ENCODE measurements around the gene FGF12.

The FGF12 gene

DNA sequence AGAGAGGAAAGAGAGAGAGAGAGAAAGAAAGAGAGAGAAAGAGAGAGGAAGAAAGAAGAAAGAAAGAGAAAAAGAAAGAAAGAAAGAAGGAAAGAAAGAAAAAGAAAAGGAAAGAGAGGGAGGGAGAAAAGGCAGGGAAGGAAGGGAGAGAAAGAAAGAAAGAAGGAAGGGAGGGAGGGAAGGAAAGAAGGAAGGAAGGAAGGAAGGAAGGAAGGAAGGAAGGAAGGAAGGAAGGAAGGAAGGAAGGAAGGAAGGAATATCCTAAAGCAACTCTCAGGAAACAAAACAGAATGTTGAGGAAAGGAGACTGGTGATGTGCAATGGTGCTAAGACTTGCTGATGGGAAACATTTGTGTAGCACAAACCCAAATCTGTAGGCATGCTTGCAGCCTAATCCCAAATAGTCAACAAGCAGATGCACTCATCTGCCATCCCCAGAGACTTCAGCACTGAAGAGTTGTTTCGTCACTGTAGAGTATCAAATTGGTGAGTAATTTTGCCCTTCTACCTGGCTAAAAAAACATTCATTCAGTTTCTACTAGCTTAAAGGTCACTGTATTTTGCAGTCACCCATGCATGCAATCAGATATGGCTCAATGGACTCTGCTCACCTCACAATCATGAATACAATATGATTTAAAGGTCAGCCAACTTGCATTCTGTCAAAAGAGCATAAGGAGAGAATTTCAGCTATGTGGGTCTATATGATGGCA is 480.3 kb downstream of the FGF12 start:
- no peak for DNase-seq

DNA sequence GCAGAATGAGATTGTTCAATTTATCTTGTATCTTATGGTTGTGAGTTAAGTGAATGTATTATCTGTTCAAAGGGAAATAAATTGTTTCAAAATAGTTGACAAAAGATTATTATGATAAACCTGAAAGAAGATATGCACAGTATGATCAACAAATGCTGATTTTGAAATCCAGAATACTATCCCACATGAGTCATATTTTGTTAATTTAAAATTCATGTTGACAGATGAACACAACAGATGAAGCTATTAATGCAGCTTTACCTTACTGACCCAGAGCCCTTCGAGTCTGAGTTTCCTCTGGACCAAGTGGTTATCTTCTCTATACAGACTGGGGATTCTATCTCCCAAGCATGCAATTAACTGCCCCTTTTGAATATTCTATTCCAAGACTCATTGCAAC is 482.8 kb downstream of the FGF12 start:
- no peak for DNase-seq

DNA sequence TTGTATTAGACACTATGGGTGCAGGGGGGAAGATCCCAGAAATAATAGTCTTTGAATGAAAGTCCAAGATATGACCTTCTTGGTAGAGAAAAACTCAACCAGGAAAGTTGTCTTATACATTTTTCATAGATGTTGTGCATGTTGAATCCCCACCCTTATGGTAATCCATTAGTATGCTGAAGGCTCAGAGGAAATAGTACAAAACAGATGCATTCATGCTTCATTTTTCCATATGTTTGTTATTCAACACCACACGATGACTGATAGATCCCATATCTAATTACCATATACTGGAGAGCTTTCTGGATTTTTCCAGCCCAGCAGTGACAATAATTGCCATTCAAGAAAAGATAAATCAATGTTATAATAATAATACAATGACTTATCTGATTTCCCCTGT is 487.4 kb downstream of the FGF12 start:
- no peak for DNase-seq

DNA sequence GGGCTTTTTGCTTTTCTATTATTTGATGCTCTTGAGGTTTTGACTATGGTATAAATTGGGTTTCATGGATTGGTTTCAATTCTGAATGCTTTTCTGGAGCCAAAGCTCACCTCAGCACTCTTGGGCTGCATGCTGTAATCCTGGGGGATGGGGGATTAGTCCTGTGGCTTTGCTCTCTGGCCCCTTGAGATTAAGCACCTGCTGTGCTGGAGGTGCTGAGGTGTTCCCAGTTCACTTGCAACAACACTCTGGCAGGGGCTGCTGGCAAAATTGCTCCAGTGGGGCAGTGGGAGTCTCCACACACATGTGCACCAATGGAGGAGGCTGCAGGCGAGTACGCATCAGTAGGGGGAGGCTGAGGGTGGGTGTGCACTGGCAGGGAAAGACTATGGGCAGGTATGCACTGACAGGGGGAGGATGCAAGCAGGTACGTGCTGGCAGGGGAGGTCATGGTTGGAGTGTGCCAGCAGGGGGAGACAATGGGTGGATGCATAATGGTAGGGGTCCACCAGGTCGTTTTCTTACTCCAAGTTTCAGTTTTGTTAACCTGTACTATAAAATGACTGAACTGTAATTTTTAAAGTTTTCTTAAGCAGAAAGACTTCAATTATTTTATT is 489.2 kb downstream of the FGF12 start:
- no peak for DNase-seq

DNA sequence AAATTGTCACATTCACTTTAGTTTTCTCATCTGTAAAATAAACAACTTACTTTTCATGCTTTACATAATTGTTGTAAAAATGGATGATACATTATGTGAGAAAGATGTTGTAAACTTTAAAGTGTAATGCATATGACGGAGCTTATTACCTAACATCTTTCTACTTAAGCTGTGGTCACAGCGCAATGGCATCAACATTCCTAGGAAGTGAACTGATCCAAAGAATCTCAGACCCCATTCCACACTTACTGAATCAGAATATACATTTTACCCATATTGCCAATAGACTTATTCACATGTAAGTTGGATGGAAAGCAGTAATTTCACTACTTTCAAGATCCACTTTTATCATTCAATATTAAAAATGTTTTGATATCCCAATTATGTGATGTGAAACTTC is 497.5 kb downstream of the FGF12 start:
- no peak for DNase-seq

DNA sequence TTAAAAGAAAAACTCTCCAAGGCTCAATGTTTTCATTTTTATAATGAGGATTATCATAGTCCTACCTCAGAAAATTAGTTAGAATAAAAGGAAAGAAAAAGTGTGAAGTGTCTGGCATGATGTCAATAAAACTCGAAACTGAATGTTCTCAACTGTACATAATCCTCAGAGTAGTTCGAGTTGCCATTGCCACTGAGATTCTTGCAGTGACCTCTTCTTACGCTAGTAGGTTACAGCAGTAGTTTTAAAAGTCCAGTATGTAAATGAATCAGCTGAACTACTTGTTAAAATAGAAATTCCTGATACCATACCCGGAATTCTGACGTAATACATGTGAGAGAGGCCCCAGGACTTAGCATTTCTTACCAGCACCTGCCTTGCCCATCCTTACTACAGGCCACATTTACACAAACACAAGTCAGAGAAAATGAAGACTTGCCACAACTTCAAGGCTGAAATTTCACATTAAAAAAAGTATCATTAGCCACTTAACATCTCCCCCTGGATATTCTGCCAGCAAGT is 502.6 kb downstream of the FGF12 start:
- no peak for DNase-seq

DNA sequence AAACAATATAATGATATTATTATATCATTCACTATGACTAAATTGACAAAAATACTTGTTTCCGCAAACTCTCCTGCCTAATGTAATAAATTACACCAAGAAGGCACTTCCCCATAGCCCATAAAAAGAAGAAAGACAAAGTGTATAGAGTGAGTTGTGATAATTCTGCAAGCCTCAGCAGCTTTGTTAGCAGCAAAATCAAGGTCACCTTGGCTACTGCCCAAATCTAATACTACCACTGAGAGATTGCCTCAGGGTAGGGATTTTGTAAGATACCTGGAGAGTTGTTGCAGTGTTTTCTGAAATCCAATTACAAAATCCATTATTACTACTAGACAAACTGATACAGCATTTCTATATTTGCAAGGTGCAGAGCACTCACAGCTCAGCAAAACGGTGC is 503.5 kb downstream of the FGF12 start:
- no peak for DNase-seq

DNA sequence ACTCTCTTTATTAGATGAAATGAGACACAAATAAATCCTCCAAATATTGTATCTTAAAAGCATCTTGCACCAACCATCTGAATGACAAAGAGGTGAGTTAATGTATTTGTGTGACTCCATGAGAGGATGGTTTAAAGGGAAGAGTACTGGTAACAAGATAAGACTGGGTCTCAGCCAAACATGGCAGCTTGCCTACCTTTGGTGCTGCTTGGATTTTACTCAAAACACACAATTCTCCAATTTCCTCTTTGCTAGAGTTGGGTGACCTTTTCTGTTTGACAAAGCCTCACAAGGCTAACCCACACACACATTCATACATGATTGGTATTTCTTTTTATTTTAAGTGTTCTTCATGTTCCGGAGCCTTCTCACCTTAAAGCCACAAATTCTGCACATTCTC is 506.4 kb downstream of the FGF12 start:
- no peak for DNase-seq

DNA sequence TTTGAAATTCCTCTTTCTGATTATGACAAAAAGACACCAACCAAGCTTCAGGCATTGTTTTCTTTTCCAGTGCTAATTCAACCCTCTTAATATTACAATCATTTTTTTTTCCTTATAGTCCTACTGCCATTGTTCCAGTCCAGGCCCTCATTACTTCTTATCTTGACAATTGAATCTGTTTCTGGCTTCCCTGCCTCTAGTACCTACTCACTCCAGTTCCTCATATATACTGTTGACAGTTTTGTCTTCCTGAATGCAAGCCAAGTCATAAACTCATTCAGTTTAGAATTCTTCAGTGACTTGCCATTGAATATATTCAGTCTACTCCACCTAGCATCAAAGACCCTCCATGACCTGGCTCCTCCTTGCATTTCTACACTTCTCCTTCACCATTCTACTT is 507.4 kb downstream of the FGF12 start:
- no peak for DNase-seq

DNA sequence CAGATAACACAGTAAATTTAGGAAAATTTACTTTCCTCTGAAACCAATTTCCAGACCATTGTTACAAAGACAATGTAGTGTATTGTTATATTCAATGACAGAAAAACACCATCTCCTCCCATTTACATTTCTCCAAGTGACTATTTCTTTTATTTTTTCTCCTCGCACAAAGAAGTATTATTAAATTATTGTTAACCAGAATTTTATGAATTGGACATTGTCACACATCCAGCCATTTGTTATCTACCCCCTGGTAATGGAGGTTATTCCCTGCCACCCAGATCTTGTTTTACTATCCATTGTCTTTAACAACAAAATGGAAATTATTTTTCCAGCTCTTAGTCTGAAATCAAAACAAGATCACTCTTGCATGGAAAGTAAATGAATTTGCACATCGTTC is 511.3 kb downstream of the FGF12 start:
- no peak for DNase-seq

DNA sequence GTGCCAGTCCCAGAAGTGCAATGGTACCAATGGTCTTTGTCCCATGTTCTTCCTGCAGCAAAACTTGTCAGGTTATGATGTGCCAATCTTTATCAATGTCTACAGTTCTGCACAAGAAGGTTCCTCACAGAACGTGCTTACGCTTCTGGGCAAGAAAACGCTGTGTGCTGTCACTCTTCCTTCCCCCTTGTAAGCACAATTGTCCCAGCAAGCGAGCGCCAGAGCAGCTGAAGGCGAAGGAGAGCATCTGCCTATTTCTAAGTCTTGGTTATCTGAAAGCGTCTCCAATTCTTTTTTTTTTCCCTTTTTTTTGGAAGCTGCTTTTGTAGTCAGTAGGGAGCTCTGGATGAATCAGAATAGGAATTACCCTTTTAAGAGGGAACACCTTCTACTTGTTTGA is 514.4 kb downstream of the FGF12 start:
- DNase-seq = no peak

DNA sequence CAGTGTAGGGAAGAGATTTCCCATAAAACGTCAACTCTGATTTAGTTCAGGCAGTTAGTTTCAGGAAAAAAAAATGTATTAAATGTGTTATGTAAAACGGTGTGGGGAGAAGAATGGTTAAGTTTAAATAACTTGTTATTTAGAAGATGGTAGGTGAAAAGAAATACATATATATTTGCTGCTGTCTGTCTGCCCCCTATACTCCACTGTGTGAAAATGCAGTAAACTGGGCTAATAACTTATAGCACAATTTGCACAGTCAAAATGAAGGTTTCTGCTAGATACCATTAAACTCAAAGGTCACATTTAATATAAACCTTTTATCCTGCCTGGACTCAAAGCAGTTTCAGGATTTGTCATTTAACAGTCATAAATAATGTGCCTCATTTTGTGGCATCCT is 515.0 kb downstream of the FGF12 start:
- no peak for DNase-seq

DNA sequence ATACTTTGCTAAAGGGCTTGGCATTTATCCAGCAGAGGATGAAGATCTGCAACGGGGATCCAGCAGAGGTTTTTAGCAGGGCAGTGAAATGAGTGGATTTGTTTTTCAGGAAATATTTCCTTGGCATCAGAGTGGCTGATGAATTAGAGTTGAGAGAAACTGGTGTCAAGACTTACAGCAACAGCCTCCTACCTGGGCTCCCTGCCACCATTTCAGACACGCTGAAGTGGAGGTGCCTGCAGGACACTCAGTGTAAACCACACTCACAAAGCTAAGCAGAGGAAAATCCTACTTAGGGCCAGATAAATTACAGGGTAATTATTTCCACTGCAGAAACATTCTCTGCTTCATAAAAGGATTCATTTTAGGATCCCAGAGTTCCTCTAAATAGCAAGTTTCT is 519.7 kb downstream of the FGF12 start:
- DNase-seq = no peak

DNA sequence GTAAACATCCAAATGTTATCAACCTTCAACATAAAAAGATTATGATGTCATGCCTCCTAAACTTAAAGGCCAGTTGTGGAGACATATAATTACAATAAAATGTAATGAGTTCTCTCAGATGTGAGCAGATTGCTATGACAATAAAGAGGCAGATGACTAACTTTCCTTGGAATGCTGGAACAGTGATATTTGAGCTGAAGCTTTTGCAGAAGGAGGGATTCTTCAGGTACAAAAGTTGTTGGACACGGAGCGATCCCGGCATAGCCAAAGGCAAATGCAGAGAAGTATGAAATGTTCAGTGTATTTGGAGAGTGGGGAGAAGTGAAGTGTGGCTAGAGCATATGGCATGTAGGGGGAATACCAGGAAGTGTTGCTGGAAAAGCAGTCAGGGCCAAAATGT is 520.1 kb downstream of the FGF12 start:
- no peak for DNase-seq

DNA sequence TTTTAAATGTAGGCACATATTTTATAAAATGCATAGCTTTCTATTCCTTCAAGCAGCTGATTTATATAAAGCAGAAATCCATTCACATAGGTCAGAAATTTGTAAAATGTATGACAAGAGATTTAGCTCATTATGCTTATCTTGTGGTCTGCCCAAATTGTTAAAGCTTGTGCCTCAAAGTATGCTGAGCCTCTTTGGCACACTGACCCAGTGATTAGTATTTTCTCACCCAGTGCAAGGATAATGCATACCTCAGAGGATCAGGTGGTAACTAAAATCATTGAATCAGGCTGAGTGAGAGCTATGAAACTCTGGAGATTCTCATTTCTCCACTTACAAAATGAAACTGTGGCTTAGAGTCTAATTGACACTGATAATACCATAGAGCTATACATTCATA is 533.3 kb downstream of the FGF12 start:
- DNase-seq = no peak

DNA sequence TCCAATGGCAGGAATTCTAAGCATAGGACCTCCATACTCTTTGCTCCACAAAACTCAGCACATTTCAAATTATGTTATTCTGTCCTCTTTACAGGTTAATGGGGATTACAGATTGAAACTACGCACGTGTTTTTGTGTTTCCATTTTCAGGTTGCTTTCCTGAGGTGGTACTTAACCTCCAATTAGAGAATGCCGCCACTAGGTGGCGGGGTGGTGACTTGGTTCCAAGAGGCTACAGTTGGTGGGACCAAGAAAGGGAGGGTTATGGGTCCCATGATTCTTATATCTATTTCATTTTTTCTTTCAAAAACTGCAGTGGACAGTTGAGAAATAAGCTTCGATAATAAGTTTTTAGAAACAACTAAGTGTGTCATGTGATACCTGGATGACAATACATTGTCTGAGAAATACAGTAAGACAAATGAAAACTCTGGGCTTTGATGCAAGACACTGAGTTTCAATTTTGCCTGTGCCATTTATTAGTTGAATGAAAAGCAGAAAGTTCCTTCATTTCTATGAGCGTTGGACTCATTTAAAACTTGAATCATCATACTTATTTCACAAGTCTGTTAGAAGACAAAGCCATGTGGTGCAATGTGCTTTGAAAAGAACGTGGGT is 539.0 kb downstream of the FGF12 start:
- peak; percentile 30 for DNase-seq

DNA sequence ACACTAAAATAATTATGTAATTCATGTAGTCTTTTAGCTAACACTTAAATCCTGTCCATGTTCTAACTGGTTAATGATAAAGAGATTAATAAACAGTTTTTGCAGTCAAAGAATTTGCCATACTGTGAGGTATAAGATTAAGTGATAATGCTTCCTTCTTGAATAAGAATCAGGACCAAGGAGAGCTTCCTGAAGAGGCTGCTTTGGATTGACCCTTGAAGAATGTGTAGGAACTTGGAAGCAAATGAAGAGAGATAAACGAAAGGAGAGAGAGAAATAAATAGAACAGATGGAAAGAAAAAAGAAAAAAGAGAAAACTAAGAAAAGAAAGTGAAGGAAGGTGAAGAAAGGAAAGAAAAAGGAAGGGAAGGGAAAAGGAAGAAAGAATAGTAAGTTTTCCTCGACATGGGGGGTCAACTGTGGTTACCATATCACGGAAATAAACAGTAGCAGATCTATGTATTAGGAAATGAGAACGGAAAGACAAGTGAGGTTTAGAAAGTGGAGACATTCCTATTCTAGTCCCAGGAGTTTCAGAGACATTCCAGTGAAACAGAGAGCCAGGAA is 539.8 kb downstream of the FGF12 start:
- DNase-seq = no peak

DNA sequence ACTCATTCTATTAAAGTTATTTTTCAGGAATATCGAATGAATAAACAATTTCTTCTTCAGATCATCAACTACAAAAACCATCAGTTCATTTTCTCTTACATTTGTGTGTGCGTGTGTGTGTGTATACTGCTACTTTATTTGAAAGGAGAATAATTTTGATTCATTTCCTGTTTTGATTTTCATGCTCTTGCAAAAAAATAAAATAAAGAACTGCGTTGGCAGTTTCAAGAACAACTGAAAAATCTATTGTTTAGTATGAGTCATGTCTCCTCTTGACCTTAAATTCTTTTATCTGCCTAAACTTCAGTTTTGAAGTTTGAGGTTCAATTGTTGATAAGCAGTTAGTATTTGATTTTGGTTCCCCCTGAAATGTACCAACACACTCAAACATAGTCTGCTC is 540.8 kb downstream of the FGF12 start:
- DNase-seq = no peak

DNA sequence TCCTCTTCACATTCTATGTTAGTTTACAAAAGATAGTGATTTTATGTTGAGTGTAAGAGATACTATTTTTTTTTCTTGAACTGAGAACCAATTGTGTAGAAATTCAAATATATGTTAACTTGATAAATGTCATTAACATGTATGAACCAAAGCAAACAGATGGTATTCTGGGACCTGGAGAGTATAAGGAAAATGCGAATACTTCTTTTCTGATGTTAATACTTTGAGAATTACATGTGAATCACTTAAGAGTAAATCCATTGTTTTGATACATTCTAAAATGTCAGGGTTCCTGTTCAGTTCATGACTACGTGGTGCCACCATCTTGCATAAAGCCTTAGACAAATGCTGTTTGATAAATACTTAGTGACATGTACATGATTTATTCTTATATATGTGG is 541.3 kb downstream of the FGF12 start:
- DNase-seq = no peak

DNA sequence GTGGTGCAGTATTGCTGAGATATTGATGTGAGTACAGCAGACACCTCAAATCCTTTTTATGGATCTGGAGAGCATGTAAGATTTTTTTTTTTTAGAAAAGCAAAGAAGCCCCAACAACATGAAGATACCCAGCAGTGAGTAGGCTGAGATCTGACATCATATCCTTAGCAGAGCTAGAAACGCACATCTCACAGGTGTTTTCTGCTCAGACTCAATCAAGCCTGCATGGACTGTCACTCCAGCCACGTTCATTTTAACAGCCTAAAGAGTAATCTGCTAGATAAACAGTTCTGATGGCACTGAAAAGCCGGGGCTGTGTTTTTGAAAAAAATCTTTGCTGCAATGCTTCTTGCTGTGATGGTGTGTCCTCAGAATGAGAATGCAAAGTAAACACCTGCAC is 544.2 kb downstream of the FGF12 start:
- DNase-seq = no peak

DNA sequence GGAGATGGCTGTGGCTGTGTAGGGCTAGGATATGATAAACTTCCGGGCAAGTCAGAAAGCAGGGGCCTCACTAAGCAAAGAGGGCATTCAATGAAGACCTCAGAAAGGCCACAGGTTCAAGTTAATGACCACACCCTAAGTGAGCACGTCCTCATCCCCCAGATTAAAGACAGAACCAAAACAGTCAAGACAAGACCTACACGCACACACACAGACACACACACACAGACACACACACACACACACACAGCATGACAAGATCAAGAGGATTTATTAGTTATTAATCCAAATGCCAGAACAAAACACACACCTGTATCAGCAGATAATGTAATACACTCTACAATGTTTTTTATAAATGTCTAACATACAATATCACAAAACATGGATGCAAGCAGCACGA is 546.2 kb downstream of the FGF12 start:
- no peak for DNase-seq

DNA sequence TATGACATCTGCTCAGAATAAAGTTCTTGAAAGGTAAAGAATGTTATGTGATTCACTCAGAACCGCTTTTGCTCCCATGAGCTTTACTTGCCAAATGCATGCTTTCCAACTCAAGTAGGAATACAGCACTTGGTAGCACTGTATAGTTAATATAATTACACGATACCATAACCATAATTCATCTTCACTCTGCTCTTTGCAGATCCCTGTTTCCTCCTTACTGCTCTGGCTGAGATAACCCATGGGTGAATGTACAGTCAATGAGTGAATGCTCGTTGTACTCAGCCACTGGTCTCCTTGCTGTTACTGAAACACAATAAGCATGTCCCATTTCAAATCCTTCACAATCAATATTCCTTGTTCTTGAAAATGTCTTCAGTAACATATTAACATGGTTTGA is 550.0 kb downstream of the FGF12 start:
- DNase-seq = no peak

DNA sequence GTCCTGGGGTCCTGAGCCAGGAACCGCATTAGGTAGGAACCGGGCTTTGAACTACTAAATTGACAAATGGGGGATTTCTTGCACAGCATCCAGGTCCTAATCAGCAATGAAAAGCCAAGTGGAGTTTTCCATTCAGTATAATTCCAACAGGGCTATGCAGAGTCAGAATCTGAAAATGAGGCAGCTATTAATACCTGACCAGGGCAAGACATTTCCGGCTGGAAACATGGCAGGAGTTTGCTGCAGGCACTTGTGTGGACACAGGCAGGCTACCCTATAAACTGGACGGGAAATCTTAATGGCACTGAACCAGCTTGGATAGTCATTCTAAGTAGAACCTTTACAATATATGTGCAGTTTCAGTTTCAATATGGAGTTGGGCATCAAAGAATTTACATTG is 553.1 kb downstream of the FGF12 start:
- DNase-seq = no peak

DNA sequence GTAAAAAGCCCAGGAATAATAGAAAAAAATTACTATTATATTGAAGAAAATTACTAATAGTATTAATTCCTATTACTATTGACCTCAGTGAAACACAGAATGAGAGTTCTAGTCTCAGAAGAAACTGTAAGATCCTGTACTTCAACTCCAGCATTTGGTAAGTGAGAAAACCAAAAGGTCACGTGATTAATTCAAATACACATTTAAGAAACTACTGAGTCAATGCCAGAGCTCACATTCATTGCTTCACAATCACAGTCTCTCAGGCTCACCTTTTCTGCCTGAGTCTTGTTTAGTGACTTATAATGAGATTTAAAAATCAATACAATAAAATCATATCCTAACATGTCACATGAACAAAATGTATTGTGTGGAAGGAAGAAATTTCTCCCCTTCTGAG is 556.1 kb downstream of the FGF12 start:
- no peak for DNase-seq
